NCI-H774 (cell line): Measurements from ENCODE around the gene RAP1B.

ENCODE experiments used
- DNase-seq: peaks from one replicate; lab custom pipeline; 2025; lab: John Stamatoyannopoulos, UW

RAP1B gene

GRCh38 chr12:68611806-68612160 lies 1.1 kb downstream of the RAP1B start:
- DNase-seq = no peak

DNA sequence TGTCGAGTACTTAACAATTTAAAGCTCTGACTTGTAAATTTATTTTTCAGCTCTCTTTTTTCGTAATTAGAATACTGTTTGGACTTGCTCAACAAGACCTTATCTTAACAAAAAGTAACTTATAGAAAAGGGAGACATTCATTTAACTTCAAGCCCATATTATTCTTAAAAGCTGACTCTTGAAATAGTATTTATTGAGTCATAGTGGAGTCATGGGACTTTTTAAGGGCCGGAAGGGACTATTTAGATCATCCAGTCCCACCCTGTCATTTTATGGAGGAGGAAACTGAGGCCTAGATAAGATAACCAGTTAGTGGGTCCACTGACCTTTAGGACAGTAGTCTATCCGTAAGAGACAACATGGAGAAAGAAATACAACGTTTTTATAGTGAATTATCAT lies 1.5 kb downstream of the RAP1B start:
- DNase-seq = no peak

GRCh38 chr12:68612697-68613096 lies 2.0 kb downstream of the RAP1B start:
- no peak for DNase-seq

GRCh38 chr12:68613209-68613904 lies 2.7 kb downstream of the RAP1B start:
- DNase-seq = no peak

DNA sequence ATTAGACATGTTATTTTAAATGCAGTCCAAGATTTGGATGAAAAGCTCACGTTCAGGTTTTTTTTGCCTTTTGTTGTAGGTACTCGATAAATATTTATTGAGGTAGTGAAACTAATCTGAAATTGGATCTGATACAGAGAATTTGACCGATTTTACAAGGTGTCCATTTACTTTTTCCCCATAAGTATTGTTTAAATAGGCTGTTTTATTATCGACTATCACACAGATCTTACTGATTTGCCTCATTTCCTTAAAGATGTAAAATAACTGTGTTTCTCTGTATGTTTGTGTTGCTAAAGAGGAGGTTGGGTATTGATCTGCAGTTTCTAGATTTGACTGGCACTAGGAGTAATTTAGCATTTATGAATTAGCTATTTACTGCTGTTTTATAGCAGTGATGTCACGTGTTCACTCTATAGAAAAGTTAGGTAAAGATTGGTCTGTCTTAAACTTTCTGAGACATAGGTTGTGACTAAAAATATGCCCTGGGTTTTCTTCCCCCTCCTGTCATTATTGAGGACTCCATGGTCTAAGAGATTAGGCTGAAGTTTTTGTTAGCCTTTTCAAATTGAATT lies 3.5 kb downstream of the RAP1B start:
- DNase-seq = no peak

DNA sequence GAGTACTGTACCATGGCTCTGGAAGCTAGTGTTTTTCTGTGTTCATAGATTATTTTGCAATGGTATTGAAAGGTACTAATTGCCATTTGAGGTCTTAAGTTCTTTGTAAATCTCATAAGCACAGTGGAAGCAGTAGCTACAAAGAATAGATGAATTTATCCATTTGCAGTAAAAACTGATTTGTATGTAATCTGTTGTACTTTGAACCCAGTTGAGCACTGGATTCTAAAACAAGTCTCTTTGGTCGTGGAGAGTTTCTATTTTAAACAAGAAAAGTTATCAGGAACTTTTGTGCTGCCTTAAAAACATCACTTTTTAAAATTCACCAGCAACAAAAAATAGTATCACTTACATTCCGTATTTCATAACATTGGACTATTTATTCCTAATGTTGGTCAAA lies 4.1 kb downstream of the RAP1B start:
- no peak for DNase-seq

DNA sequence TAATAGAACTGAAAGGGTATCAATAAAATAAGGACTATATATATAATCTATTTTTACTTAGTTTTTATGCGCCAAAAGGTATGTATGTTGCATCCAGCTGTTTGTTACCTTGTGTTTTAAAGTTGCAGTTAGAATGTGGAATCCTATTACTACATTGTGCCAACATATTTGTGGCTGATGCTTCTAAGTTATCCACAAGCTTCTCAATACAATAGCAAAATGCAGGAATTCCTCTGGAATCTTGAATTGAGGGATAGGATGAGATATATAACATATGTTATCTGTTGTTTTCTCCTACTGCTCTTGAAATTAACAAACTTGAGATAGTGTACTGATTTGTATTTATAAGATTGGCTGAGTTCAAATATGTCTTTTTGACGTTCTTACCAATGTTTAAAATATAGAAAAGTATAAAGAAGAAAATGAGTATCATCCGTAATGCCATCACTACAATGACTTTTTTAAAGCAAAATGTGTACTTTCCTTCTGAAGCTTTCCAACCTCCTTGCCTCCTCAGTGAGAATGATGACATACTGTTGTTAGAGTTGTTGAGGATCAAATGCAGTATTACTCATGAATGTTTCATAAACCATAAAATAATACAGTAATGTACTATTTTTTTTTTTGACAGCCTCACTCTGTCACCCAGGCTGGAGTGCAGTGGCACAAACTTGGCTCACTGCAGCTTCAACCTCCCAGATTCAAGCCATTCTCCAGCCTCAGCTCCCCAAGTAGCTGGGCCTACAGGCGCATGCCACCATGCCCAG lies 6.6 kb downstream of the RAP1B start:
- DNase-seq = no peak

DNA sequence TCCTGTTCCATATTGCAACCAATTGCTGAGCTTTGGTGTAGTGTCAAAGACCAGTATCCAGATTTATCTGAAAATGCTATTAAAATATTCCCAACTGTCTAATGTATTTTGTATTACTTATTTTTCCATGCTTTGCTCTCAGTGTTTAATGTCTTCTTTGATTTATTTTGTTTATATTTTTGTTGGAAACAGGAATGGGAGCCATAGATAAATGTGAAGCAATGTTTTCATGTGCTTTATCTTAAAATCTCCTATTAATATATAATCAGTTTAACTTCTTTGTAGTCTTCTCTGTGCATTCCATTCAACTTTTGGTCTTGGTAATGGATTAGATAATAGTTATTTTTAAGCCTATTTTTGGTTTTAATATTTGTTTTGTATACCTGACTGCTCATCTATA lies 8.8 kb downstream of the RAP1B start:
- no peak for DNase-seq

- DNase-seq = no peak
Measured at GRCh38 chr12:68620519-68621471, 10.1 kb downstream of the RAP1B start.

DNA sequence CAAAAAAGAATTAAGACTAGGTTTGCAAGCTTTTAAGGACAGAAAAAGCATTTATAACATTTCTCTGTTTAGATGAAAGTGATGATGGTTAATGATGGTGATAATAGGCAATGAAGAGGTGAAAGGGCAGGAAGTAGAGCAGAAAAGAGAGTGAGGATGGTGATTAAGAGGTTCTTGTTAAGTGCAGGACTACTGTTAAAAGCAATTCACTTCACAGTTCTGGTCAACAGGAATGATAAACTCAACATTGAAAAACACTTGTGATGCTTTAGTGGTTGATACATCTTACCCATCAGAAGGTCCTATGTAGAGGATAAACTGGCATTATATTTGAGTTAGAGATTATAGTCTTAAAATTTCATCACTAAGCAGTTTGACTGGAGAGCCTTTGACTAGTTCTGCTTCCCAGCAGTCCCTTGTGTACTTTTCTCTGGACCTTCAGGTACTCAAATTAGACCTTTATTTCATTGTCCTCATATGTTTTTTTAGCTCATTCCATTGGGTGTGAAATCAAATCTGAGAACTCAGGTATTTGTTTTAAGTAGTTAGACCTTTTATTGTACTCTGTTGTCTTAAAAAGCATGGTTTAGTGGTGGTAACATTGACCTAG lies 10.9 kb downstream of the RAP1B start:
- DNase-seq = no peak

DNA sequence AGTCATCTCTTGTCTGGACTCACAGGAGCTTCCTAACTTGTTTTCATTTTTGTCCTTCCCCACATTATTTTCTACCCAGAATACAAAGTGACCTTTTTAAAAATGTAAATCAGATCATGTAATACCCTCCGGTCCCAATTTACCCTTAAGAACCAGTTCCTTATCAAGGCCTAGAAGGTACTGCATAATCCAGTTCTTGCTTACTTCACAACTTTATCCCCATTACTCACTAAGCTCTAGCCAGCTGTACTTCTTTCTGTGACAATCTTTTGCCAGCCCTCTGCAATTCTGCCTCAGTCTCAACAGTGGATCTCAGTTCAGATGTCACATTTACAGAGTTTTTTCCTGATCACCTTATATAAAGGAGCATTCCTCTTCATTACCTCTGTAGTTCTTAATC lies 11.6 kb downstream of the RAP1B start:
- no peak for DNase-seq

- no peak for DNase-seq
Measured at GRCh38 chr12:68623059-68623458, 12.4 kb downstream of the RAP1B start.

GRCh38 chr12:68623984-68624383 lies 13.3 kb downstream of the RAP1B start:
- no peak for DNase-seq

DNA sequence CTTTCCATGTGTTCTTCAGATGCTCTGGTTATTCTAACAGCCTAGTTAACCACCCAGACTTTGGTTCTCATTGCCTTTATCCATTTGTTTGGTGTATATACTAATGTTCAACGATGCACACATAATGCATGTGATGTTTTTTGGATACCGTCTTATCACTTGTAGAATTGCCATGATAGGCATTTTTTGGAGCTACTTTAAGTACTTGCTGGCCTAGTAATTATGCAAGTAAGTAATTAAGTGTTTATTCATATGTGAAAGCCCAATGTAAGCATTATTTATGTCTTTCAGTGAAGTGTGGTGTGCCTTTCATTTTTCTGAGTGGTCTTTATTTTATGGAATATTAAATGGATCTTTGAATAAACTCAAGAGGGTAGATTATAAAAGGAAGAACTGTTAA lies 14.2 kb downstream of the RAP1B start:
- no peak for DNase-seq

DNA sequence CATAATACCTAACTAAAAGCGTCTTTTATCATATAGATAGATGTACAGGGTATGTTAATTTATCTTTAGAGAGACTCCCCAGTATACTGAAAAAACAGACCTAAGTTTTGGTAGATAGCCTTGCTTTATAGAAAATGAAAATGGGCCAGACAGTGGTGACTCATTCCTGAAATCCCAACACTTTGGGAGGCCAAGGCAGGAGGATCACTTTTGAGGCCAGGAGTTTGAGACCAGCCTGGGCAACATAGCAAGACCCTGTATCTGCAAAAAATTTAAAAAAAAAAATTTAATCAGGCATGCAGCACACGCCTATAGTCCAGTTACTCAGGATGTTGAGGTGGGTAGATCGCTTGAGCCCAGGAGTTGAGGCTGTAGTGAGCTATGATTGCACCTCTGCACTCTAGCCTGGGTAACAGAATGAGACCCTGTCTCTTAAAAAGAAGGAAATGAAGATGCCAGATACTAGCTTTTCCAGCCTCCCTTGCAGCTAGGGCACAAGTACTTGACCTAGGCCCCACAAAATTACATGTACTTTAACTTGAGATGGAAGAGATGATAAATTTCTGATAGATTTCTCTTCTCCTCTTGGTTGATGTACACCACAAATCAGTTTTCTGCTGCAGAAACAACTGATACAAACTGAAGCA lies 17.1 kb downstream of the RAP1B start:
- no peak for DNase-seq

- DNase-seq = no peak
Measured at GRCh38 chr12:68628698-68629097, 18.0 kb downstream of the RAP1B start.

DNA sequence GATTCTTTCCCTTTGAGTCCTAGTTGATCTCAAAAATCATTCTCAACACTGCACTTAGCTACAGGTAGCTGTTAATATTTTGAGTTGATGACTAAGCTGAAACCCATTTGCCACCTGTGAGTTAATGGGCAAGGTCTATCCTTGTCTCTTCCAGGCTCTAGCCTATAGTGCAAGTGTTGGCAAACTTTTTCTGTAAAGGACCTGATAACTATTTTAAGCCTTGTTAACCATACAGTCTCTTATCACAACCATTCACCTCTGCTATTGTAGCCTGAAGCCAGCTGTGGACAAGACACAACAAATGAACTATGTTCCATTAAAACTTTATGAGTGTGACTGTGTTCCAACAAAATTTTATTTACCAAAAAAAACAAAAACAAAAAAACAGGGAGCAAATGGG lies 19.4 kb downstream of the RAP1B start:
- no peak for DNase-seq

GRCh38 chr12:68630598-68630997 lies 19.9 kb downstream of the RAP1B start:
- DNase-seq = no peak

GRCh38 chr12:68631227-68631626 lies 20.5 kb downstream of the RAP1B start:
- no peak for DNase-seq

GRCh38 chr12:68632486-68632885 lies 21.8 kb downstream of the RAP1B start:
- no peak for DNase-seq
